Left kidney (tissue), 2 donors: ENCODE measurements around the gene OPCML. TPM values are rescaled to one million over a fixed set of nuclear protein-coding genes. Genes with fewer than 3 reads are reported as not detected.
"Not testable (repeated sequence)": the region's sequence is repeated elsewhere in the genome, so short reads cannot be mapped to it uniquely, and the experiment has no call there.

Source experiments
- DNase-seq: peaks from one replicate; pipeline ENCODE4 v3.0.0-alpha.2; 2013
- polyA plus RNA-seq: library from polyadenylated mRNA; unstranded; fragments of 120-200 nt; gene quantifications from one replicate; pipeline ENCODE4 v1.2.1, GENCODE V29; 2013; ENCODE audit not compliant: insufficient read length

Gene OPCML
- polyA plus RNA-seq, 1 donor: 13.9 TPM

DNA sequence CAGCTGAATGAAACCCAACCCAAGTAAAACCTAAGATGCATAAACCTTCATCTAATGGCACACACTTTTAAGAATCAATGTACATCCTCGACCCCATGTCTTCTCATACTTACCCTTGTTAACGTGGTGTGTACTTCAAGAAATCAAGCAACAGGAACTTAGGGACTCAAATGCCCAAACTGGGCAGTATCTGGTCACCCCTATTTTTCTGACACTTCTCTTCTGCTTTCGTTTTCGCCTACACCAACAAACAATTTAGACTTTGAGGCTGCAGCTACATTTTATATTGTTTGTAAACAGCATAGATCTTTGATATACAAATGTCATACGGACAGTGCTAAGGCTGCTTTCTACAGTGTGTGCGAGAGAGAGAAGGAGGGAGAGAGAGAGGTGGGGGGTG is 1117.8 kb downstream of the OPCML start:
- DNase-seq: no peak

GRCh38 chr11:132410383-132410782 is 1121.9 kb downstream of the OPCML start:
- DNase-seq: no peak

DNA sequence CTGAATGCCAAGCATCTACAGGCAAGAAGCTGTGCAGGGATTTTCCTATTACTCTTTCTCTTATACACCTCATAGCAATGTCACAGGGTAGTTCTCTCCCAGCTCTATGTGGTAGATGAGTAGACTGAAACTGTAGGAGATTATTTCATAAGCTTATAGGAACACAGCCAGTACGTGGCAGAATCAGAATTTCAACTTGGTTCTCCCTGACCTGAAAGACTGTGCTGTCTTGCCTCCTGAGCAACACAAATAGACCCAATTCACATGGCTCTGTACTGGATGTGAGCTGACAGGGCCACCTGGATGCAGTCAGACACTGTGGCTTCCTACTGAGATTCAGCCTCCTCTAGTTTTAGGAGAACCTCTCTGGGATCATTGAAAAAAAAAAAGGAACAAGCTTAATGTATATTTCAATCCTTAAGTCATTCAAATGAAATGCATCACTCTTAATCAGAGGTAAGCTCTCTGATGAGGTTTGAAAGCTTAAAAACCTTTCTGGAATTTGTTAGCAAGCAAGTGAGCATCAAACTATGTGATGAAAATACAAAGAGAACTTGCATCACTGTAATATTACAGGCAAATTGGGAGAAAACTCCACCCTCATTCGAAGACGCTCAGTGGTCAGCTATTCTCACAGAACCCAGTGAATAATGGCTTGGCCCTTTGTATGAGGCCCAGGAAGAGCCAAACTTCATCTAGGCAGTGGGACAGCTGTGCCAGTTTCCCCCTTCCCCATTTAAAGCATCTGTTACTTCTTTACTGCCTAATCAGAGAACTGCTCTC is 1122.5 kb downstream of the OPCML start:
- no peak for DNase-seq

- DNase-seq: no peak
Observed at GRCh38 chr11:132408877-132409276, 1123.4 kb downstream of the OPCML start.

- no peak for DNase-seq
Observed at GRCh38 chr11:132405728-132406127, 1126.6 kb downstream of the OPCML start.

- DNase-seq: peak; percentile 62
Observed at GRCh38 chr11:132402071-132402684, 1130.1 kb downstream of the OPCML start.

GRCh38 chr11:132396318-132396717 is 1136.0 kb downstream of the OPCML start:
- DNase-seq: no peak

GRCh38 chr11:132395434-132395833 is 1136.9 kb downstream of the OPCML start:
- no peak for DNase-seq

DNA sequence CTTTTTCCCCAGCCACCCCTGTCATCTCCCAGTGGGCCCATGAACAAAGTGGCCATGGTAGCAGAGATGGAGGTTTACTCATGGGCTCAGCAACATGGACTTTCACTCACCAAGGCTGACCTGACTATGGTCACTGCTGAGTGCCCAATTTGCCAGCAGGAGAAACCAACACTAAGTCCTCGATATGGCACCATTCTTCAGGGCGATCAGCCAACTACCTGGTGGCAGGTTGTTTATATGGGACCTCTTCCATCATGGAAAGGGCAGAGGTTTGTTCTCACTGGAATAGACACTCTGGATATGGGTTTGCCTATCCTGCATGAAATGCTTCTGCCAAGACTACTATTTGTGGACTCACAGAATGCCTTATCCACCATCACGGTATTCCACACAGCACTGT is 1152.8 kb downstream of the OPCML start:
- DNase-seq: no peak

- no peak for DNase-seq
Observed at GRCh38 chr11:132373405-132374143, 1158.7 kb downstream of the OPCML start.

GRCh38 chr11:132370114-132370513 is 1162.2 kb downstream of the OPCML start:
- DNase-seq: not testable (repeated sequence)

- no peak for DNase-seq
Observed at GRCh38 chr11:132367293-132367692, 1165.0 kb downstream of the OPCML start.

DNA sequence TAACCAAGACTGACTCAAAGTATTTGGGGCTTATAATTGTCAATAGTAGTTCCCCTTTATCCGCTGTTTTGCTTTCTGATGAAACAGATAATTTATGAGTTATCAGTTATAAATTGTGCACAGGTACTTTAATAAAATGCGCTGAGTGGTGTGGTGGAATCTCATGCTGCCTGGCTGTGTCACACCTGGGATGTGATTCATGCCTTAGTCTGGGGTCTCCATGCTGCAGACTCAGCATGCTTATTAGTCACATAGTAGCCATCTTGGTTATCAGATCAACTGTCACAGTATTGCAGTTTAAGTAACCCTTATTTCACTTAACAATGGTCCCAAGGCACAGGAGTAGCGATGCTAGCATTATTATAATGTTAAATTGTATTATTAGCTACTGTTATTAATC is 1166.7 kb downstream of the OPCML start:
- DNase-seq: no peak
